ENCODE measurements around the gene ZSWIM6.
A peak's percentile ranks its signal among the peaks of the same experiment; 100 is the strongest.
"Not testable (repeated sequence)": the region's sequence is repeated elsewhere in the genome, so short reads cannot be mapped to it uniquely, and the experiment has no call there.

ZSWIM6 gene

GRCh38 chr5:61412361-61412760 lies 80.3 kb downstream of the ZSWIM6 start:
- no peak for DNase-seq

- not testable (repeated sequence) for DNase-seq
These were observed 81.1 kb downstream of the ZSWIM6 start for GRCh38 chr5:61413205-61413604.

GRCh38 chr5:61414806-61415205 lies 82.7 kb downstream of the ZSWIM6 start:
- DNase-seq: no peak

- DNase-seq: peak; percentile 62
These were observed 84.0 kb downstream of the ZSWIM6 start for GRCh38 chr5:61416010-61416409.

- DNase-seq: peak; percentile 62
These were observed 84.4 kb downstream of the ZSWIM6 start for GRCh38 chr5:61416420-61416819.

GRCh38 chr5:61417340-61417739 lies 85.3 kb downstream of the ZSWIM6 start:
- DNase-seq: no peak

GRCh38 chr5:61417851-61418250 lies 85.8 kb downstream of the ZSWIM6 start:
- DNase-seq: no peak

- no peak for DNase-seq
These were observed 87.0 kb downstream of the ZSWIM6 start for GRCh38 chr5:61419106-61419505.

- DNase-seq: no peak
These were observed 88.0 kb downstream of the ZSWIM6 start for GRCh38 chr5:61420016-61420415.

- not testable (repeated sequence) for DNase-seq
These were observed 89.2 kb downstream of the ZSWIM6 start for GRCh38 chr5:61421262-61421661.

GRCh38 chr5:61423487-61424145 lies 91.6 kb downstream of the ZSWIM6 start:
- DNase-seq: no peak

GRCh38 chr5:61425918-61426317 lies 93.9 kb downstream of the ZSWIM6 start:
- DNase-seq: no peak

GRCh38 chr5:61429906-61430305 lies 97.8 kb downstream of the ZSWIM6 start:
- no peak for DNase-seq

GRCh38 chr5:61431923-61432620 lies 100.0 kb downstream of the ZSWIM6 start:
- DNase-seq: no peak

GRCh38 chr5:61435368-61435767 lies 103.3 kb downstream of the ZSWIM6 start:
- no peak for DNase-seq

- DNase-seq: no peak
These were observed 106.4 kb downstream of the ZSWIM6 start for GRCh38 chr5:61438298-61438970.

- DNase-seq: no peak
These were observed 108.0 kb downstream of the ZSWIM6 start for GRCh38 chr5:61440086-61440485.

- DNase-seq: no peak
These were observed 108.5 kb downstream of the ZSWIM6 start for GRCh38 chr5:61440596-61440995.

- DNase-seq: no peak
These were observed 109.7 kb downstream of the ZSWIM6 start for GRCh38 chr5:61441742-61442141.

GRCh38 chr5:61447780-61448495 lies 115.9 kb downstream of the ZSWIM6 start:
- no peak for DNase-seq

- DNase-seq: peak; percentile 81
These were observed 117.9 kb downstream of the ZSWIM6 start for GRCh38 chr5:61449804-61450492.

- peak; percentile 35 for DNase-seq
These were observed 118.6 kb downstream of the ZSWIM6 start for GRCh38 chr5:61450493-61451279.

Measured in kidney glomerular epithelial cell (primary cell).